ENCODE data around the gene RPS21.

The RPS21 gene

GRCh38 chr20:62344782-62345181 lies 42.1 kb upstream of the RPS21 start:
- no peak for TF ChIP-seq CTCF (IDR thresholded peaks at IDR 0.05; ENCODE audit: control insufficient read depth, insufficient read depth, low read depth, low read length, missing control alignments)
- no peak for DNase-seq (ENCODE audit: low read depth)
- no peak overlapping the region for H3K4me3 ChIP-seq (ENCODE audit: control insufficient read depth, low read depth, low read length)

GRCh38 chr20:62345681-62346370 lies 41.1 kb upstream of the RPS21 start:
- no peak for DNase-seq (ENCODE audit: low read depth)
- no peak for TF ChIP-seq CTCF (IDR thresholded peaks at IDR 0.05; ENCODE audit: control insufficient read depth, insufficient read depth, low read depth, low read length, missing control alignments)
- no peak overlapping the region for H3K4me3 ChIP-seq (ENCODE audit: control insufficient read depth, low read depth, low read length)

GRCh38 chr20:62346398-62347150 lies 40.3 kb upstream of the RPS21 start:
- TF ChIP-seq CTCF (IDR thresholded peaks at IDR 0.05; ENCODE audit: control insufficient read depth, insufficient read depth, low read depth, low read length, missing control alignments), result no peak
- DNase-seq (ENCODE audit: low read depth), result no peak
- no peak overlapping the region for H3K4me3 ChIP-seq (ENCODE audit: control insufficient read depth, low read depth, low read length)

GRCh38 chr20:62347151-62347404 lies 39.8 kb upstream of the RPS21 start:
- DNase-seq (ENCODE audit: low read depth), result no peak
- no peak overlapping the region for H3K4me3 ChIP-seq (ENCODE audit: control insufficient read depth, low read depth, low read length)
- TF ChIP-seq CTCF (IDR thresholded peaks at IDR 0.05; ENCODE audit: control insufficient read depth, insufficient read depth, low read depth, low read length, missing control alignments), result no peak

- no peak for TF ChIP-seq CTCF (IDR thresholded peaks at IDR 0.05; ENCODE audit: control insufficient read depth, insufficient read depth, low read depth, low read length, missing control alignments)
- no peak for DNase-seq (ENCODE audit: low read depth)
Measured at GRCh38 chr20:62347445-62347844, 39.5 kb upstream of the RPS21 start.

GRCh38 chr20:62348604-62349003 lies 38.3 kb upstream of the RPS21 start:
- DNase-seq (ENCODE audit: low read depth), result no peak
- no peak overlapping the region for H3K4me3 ChIP-seq (ENCODE audit: control insufficient read depth, low read depth, low read length)
- no peak for TF ChIP-seq CTCF (IDR thresholded peaks at IDR 0.05; ENCODE audit: control insufficient read depth, insufficient read depth, low read depth, low read length, missing control alignments)

More at GRCh38 chr20:62347445-62347844, 39.5 kb upstream of the RPS21 start:
- H3K4me3 ChIP-seq (ENCODE audit: control insufficient read depth, low read depth, low read length), result no peak overlapping the region

Measured in AG09309 (cell line).